ENCODE results near the gene GEN1. TPM values are rescaled to one million over a fixed set of nuclear protein-coding genes. Genes with fewer than 3 reads are reported as not detected.
A peak's percentile ranks its signal among the peaks of the same experiment; 100 is the strongest.

Gene GEN1
- total and polyA plus RNA-seq, 10 of the 15 experiments (the other 5 are each of a cell fraction or from before 2014, with no cell fraction given): 6.0 to 49.6 (median 36.0) TPM

DNA sequence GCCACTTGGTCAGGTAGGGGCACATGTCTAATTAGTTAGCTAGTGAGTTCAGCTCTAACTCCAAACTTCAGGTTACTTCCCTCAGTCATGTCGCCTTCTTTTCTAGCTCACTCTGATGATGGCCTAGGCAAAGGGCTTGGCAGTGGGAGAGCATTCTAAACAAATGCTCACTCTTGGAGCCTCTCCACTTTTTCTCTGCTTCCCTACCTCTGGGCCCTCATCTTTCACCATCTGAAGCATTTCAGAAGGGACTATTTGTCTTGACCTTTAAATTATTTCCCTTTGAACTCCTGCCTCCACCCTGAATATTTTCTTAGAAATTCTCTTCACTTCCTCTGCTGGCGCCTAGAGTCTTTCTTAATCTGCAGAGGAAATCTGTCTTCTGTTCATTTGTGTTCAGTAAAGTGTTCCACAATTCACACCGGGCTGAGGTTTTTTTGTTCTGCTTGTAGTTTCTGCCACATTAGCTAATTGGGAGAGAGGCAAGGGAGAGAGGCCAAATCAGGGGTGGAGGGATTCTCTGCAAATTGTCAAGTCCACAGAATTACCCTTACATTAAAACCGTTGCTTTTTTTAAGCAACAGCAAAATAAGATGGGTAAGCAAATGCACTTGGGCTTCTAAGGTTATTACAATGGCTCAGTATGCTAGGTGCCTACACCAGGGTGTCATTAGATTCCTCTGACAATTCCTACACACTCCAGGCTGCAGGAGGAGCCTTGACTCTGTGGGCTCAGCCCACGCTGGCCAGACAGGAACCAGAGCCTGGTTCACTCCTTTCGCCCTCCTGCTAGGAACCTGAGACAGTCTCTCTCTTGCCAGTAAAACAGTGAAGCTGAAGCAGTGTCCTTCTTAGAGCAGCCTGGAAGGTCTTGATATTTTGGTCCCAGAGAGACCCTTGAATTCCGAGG lies 67.9 kb downstream of the GEN1 start (continued):
- TF ChIP-seq FOXM1 (IDR thresholded peaks at IDR 0.05; ENCODE audit: low read depth, low read length) (no peak), ETV6 (conservative IDR thresholded peaks at IDR 0.05 in 1 of 2, IDR thresholded peaks at IDR 0.05 in 1 of 2; ENCODE audit: borderline replicate concordance in 1 of 2, low read depth in 1 of 2) (0 out of 4 replicates have a peak, but pooled peaks of 1 of the 2 experiments have one; percentile 20), LARP7 (IDR thresholded peaks at IDR 0.05) (no peak), CBFB (IDR thresholded peaks at IDR 0.05; ENCODE audit: low read depth) (no peak), CBX3 (IDR thresholded peaks at IDR 0.05; ENCODE audit: borderline replicate concordance, low read depth) (no peak), ZNF217 (IDR thresholded peaks at IDR 0.05) (no peak), PML (IDR thresholded peaks at IDR 0.05; ENCODE audit: low read length) (no peak), BRCA1 (IDR thresholded peaks at IDR 0.05; ENCODE audit: low read depth, low read length) (no peak), NR2C2 (IDR thresholded peaks at IDR 0.05; ENCODE audit: borderline replicate concordance, control insufficient read depth, insufficient read length, low read depth) (no peak), IKZF2 (IDR thresholded peaks at IDR 0.05) (peak; percentile 58 to 75; a peak in 2 of 4 replicates), NFIC (IDR thresholded peaks at IDR 0.05; ENCODE audit: low read depth, low read length) (peak; percentile 34; the same call in 1 of the 2 replicates), JUNB (IDR thresholded peaks at IDR 0.05) (peak; percentile 39; the same call in 1 of the 2 replicates), FOS (IDR thresholded peaks at IDR 0.05; ENCODE audit: borderline replicate concordance, extremely low read depth, insufficient read length) (no peak), SREBF2 (IDR thresholded peaks at IDR 0.05; ENCODE audit: low read length) (no peak), NFYB (IDR thresholded peaks at IDR 0.05; ENCODE audit: insufficient read depth, low read depth, low read length) (no peak), POLR2AphosphoS2 (IDR thresholded peaks at IDR 0.05; ENCODE audit: low read depth, low read length) (no peak), SIN3A (IDR thresholded peaks at IDR 0.05; ENCODE audit: low read depth, low read length) (no peak), ZNF384 (IDR thresholded peaks at IDR 0.05; ENCODE audit: borderline replicate concordance, low read depth, low read length) (0 out of 2 replicates have a peak, but pooled peaks have one; percentile 33), ESRRA (IDR thresholded peaks at IDR 0.05; ENCODE audit: low read length) (no peak), CHD2 (IDR thresholded peaks at IDR 0.05; ENCODE audit: borderline replicate concordance, low read depth, low read length) (no peak)
- TF ChIP-seq, protein P1, sequence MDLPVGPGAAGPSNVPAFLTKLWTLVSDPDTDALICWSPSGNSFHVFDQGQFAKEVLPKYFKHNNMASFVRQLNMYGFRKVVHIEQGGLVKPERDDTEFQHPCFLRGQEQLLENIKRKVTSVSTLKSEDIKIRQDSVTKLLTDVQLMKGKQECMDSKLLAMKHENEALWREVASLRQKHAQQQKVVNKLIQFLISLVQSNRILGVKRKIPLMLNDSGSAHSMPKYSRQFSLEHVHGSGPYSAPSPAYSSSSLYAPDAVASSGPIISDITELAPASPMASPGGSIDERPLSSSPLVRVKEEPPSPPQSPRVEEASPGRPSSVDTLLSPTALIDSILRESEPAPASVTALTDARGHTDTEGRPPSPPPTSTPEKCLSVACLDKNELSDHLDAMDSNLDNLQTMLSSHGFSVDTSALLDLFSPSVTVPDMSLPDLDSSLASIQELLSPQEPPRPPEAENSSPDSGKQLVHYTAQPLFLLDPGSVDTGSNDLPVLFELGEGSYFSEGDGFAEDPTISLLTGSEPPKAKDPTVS (IDR thresholded peaks at IDR 0.05; ENCODE audit: low read depth, low read length): no peak
- TF ChIP-seq, protein P2, sequence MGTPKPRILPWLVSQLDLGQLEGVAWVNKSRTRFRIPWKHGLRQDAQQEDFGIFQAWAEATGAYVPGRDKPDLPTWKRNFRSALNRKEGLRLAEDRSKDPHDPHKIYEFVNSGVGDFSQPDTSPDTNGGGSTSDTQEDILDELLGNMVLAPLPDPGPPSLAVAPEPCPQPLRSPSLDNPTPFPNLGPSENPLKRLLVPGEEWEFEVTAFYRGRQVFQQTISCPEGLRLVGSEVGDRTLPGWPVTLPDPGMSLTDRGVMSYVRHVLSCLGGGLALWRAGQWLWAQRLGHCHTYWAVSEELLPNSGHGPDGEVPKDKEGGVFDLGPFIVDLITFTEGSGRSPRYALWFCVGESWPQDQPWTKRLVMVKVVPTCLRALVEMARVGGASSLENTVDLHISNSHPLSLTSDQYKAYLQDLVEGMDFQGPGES (IDR thresholded peaks at IDR 0.05): no peak
- TF ChIP-seq, protein P3, sequence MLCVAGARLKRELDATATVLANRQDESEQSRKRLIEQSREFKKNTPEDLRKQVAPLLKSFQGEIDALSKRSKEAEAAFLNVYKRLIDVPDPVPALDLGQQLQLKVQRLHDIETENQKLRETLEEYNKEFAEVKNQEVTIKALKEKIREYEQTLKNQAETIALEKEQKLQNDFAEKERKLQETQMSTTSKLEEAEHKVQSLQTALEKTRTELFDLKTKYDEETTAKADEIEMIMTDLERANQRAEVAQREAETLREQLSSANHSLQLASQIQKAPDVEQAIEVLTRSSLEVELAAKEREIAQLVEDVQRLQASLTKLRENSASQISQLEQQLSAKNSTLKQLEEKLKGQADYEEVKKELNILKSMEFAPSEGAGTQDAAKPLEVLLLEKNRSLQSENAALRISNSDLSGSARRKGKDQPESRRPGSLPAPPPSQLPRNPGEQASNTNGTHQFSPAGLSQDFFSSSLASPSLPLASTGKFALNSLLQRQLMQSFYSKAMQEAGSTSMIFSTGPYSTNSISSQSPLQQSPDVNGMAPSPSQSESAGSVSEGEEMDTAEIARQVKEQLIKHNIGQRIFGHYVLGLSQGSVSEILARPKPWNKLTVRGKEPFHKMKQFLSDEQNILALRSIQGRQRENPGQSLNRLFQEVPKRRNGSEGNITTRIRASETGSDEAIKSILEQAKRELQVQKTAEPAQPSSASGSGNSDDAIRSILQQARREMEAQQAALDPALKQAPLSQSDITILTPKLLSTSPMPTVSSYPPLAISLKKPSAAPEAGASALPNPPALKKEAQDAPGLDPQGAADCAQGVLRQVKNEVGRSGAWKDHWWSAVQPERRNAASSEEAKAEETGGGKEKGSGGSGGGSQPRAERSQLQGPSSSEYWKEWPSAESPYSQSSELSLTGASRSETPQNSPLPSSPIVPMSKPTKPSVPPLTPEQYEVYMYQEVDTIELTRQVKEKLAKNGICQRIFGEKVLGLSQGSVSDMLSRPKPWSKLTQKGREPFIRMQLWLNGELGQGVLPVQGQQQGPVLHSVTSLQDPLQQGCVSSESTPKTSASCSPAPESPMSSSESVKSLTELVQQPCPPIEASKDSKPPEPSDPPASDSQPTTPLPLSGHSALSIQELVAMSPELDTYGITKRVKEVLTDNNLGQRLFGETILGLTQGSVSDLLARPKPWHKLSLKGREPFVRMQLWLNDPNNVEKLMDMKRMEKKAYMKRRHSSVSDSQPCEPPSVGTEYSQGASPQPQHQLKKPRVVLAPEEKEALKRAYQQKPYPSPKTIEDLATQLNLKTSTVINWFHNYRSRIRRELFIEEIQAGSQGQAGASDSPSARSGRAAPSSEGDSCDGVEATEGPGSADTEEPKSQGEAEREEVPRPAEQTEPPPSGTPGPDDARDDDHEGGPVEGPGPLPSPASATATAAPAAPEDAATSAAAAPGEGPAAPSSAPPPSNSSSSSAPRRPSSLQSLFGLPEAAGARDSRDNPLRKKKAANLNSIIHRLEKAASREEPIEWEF (IDR thresholded peaks at IDR 0.05; ENCODE audit: insufficient replicate concordance, low read depth, low read length): no peak
